Kidney epithelial cell (primary cell): ENCODE results near the gene GALNT17. TPM values are rescaled to one million over a fixed set of nuclear protein-coding genes. Genes with fewer than 3 reads are reported as not detected.

Experiments used
- DNase-seq: peaks from one replicate; pipeline ENCODE4 v3.0.0-alpha.2; 2010; ENCODE audit warnings: low read depth
- H3K27me3 ChIP-seq: 2 replicates; pipeline ENCODE4 v1.6.0; 2011; ENCODE audit warnings: low read length; ENCODE audit not compliant: control insufficient read depth, insufficient read depth
- H3K36me3 ChIP-seq: 2 replicates; pipeline ENCODE4 v1.5.1; 2011; ENCODE audit warnings: low read length; ENCODE audit not compliant: control insufficient read depth, insufficient read depth
- H3K4me3 ChIP-seq: 2 replicates; pipeline ENCODE4 v1.5.1; 2011; ENCODE audit warnings: low read depth, mild to moderate bottlenecking, control low read depth, low read length
- total RNA-seq: library from RNA; depleted of rRNA; stranded (reverse); fragments of >200 nt; gene quantifications from 2 replicates; pipeline ENCODE4 v1.2.3, GENCODE V29; 2015
- TF ChIP-seq, protein P1 (sequence below): IDR thresholded peaks from 2 replicates; pipeline ENCODE4 v1.5.1; 2011; ENCODE audit warnings: mild to moderate bottlenecking, moderate library complexity, low read length, control low read depth, inconsistent platforms; ENCODE audit not compliant: insufficient read depth, poor library complexity, severe bottlenecking

GALNT17 gene
- total RNA-seq, 1 donor from 2014 or later: 3.3 TPM

DNA sequence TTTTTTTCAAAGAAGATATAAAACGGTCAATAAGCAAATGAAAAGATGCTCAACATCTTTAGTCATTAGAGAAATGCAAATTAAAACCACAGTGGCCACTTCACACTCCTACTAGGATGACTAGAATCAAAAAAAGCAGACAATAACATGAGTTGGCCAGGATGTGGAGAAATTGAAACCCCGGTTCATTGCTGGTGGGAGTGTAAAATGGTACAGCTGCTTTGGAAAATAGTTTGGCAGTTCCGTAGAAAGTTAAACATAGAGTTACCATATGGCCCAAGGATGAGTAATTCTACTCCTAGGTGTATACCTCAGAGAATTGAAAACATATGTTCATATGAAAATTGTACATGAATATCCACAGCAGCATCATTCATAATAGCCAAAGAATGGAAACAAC is 573.3 kb downstream of the GALNT17 start:
- no peak for DNase-seq
- Histone ChIP-seq H3K27me3 (no peaks in the 10 kb centered on the region), H3K36me3 (no peaks in the 10 kb centered on the region), H3K4me3 (no peak overlapping the region)
- TF ChIP-seq, protein P1, sequence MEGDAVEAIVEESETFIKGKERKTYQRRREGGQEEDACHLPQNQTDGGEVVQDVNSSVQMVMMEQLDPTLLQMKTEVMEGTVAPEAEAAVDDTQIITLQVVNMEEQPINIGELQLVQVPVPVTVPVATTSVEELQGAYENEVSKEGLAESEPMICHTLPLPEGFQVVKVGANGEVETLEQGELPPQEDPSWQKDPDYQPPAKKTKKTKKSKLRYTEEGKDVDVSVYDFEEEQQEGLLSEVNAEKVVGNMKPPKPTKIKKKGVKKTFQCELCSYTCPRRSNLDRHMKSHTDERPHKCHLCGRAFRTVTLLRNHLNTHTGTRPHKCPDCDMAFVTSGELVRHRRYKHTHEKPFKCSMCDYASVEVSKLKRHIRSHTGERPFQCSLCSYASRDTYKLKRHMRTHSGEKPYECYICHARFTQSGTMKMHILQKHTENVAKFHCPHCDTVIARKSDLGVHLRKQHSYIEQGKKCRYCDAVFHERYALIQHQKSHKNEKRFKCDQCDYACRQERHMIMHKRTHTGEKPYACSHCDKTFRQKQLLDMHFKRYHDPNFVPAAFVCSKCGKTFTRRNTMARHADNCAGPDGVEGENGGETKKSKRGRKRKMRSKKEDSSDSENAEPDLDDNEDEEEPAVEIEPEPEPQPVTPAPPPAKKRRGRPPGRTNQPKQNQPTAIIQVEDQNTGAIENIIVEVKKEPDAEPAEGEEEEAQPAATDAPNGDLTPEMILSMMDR: no peak

DNA sequence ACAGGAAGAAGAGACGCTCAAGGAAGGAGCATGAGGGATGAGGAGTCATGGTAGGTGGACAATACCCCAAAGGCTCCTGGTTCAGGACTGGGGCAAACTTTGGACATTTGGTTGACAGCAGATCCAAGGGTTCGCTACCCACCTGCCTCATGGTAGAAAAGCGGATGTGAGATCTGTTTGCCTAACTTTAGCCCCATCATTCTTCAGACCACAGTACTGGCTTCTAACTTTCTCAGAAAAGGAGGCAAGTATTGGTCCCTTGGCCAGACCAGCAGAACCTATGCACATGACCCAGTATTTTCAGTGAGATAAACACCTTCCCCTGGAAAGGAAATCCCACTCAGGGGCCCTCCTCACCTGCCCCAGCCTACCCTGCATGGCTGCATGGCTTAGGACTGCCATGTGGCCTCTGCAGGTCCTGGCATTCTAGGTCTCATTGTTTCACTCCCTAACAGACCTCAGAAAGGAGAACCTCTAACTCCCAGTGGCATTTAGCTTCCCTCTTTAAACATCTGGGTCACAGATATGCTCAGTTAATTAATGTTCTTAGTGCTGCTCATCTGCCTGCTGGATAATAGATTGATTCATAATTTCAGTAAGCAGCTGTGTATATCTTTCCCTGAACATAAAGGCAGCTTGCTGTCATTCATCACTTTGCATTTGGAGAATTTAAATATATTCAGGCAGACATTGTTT is 574.1 kb downstream of the GALNT17 start:
- TF ChIP-seq, protein P1: no peak

GRCh38 chr7:71706597-71706975 is 574.6 kb downstream of the GALNT17 start:
- TF ChIP-seq, protein P1: no peak
- no peaks in the 10 kb centered on the region for H3K36me3 ChIP-seq
- DNase-seq: no peak

More for the DNA sequence above, 574.1 kb downstream of the GALNT17 start:
- DNase-seq: no peak
- no peaks in the 10 kb centered on the region for H3K27me3 ChIP-seq
- H3K36me3 ChIP-seq: no peaks in the 10 kb centered on the region
- no peak overlapping the region for H3K4me3 ChIP-seq

GRCh38 chr7:71707041-71707440 is 575.1 kb downstream of the GALNT17 start:
- Histone ChIP-seq H3K27me3 (no peaks in the 10 kb centered on the region), H3K36me3 (no peaks in the 10 kb centered on the region), H3K4me3 (no peak overlapping the region)
- TF ChIP-seq, protein P1: no peak
- no peak for DNase-seq

More at GRCh38 chr7:71706597-71706975, 574.6 kb downstream of the GALNT17 start:
- no peaks in the 10 kb centered on the region for H3K27me3 ChIP-seq
- H3K4me3 ChIP-seq: no peak overlapping the region

DNA sequence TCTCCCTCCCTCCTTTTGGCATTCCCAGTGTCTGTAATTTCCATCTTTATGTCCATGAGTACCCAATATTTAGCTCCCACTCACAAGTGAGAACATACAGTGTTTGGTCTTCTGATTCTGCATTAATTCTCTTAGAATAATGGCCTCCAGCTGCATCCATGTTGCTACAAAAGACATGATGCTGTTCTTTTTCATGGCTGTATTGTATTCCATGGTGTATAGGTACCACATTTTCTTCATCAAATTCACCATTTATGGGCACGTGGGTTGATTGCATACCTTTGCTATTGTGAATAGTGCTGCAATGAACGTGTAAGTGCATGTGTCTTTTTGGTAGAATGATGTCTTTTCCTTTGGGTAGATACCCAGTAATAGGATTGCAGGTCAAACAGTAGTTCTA is 576.8 kb downstream of the GALNT17 start:
- no peaks in the 10 kb centered on the region for H3K27me3 ChIP-seq
- TF ChIP-seq, protein P1: no peak
- no peak overlapping the region for H3K4me3 ChIP-seq
- no peaks in the 10 kb centered on the region for H3K36me3 ChIP-seq
- DNase-seq: no peak

DNA sequence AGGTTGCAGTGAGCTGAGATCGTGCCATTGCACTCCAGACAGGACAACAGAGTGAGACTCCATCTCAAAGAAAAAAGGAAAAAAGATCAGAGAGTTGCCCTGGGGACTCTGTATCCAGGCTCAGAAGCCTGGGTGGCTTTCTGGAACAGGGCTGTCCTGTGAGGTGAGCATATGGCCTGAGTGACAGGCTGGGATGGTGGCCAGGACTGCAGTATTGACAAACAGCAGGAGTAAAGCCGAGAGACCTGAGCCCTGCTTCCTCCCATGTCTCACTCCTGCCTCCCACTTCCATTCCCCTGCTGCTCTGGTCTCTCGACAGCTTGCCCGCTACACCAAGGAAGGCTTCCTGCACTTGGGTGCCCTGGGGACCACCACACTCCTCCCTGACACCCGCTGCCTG is 578.5 kb downstream of the GALNT17 start:
- H3K4me3 ChIP-seq: no peak overlapping the region
- DNase-seq: no peak
- TF ChIP-seq, protein P1: no peak
- H3K27me3 ChIP-seq: no peaks in the 10 kb centered on the region
- H3K36me3 ChIP-seq: no peaks in the 10 kb centered on the region
